Measurements from ENCODE around the gene ABHD13.

Gene ABHD13

DNA sequence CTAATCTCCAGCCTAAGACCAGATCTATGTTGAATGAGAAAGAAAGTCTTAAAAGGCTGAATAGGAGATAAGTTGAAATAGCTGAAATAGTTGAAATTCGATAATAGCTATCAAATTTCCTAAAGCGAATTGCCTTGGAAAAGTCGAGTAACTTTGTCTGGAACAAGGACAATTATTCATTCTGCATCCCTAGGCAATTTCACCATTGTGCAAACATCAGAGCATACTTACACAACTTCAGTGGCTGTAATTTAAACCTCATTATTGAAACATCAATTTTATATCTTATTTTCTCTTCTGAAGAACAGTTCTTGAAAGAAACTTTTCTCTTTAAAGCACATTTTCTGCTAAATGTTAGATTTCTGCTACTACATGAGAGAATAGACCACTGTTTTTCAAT lies 64.9 kb downstream of the ABHD13 start:
- no peak for DNase-seq (ENCODE audit: low read depth, low spot score)
